Testis (tissue), 2 donors: ENCODE measurements around the gene LAIR2.

Source experiments
- POLR2A ChIP-seq: fragments of 450-650 bp; IDR thresholded peaks from one replicate; pipeline ENCODE4 v1.6.1; 2017; ENCODE audit warnings: antibody characterized with exemption, mild to moderate bottlenecking, moderate library complexity
- TF ChIP-seq, protein P1 (sequence below), 3 experiments: fragments of 450-650 bp in 2 of 3; fragments of 200-600 bp in 1 of 3; sonication (generic) in 1 of 3; IDR thresholded peaks; one replicate each; pipeline ENCODE4 v1.5.1; 2016 to 2019; ENCODE audit warnings: antibody characterized with exemption in 3 of 3, mild to moderate bottlenecking in 2 of 3, moderate library complexity in 1 of 3

DNA sequence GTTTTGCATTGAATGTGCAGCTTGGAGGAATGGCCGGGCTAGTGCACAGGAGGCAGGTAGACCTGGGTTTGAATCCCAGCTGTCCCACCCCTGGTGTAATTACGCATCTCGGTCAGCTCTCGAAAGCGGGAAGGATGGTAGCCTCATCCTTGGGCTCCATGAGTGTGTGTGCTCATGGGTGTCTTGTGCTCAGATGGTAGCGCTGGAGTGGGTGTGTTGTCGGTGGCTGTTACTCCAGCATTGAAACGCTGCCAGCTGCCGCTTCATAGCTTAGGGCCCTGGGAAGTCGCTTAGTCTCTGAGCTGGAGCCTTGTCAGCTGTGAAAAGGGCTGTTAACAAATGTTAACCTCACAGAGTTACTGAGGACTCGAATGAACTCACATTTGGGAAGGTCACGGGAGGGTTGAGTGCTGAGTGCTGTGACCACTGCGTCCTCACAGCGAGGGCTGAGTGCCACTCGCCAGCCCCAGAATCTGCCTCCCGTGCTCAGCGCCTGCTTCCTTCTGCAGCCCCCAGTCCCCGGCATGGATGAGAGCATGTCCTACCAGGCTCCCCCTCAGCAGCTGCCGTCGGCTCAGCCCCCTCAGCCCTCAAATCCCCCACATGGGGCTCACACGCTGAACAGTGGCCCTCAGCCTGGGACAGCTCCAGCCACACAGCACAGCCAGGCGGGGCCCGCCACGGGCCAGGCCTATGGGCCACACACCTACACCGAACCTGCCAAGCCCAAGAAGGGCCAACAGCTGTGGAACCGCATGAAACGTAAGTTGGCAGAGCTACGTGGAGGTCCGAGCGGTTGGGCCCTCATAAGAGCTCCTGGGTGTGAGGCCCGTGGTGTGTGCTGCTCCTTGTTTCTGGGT is 48.5 kb upstream of the LAIR2 start:
- TF ChIP-seq, protein P1, sequence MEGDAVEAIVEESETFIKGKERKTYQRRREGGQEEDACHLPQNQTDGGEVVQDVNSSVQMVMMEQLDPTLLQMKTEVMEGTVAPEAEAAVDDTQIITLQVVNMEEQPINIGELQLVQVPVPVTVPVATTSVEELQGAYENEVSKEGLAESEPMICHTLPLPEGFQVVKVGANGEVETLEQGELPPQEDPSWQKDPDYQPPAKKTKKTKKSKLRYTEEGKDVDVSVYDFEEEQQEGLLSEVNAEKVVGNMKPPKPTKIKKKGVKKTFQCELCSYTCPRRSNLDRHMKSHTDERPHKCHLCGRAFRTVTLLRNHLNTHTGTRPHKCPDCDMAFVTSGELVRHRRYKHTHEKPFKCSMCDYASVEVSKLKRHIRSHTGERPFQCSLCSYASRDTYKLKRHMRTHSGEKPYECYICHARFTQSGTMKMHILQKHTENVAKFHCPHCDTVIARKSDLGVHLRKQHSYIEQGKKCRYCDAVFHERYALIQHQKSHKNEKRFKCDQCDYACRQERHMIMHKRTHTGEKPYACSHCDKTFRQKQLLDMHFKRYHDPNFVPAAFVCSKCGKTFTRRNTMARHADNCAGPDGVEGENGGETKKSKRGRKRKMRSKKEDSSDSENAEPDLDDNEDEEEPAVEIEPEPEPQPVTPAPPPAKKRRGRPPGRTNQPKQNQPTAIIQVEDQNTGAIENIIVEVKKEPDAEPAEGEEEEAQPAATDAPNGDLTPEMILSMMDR (IDR thresholded peaks at IDR 0.05): no peak
- TF ChIP-seq POLR2A: no peak
